ENCODE measurements around the gene KIF17. TPM values are rescaled to one million over a fixed set of nuclear protein-coding genes. Genes with fewer than 3 reads are reported as not detected.

KIF17 gene
- total RNA-seq, 3 donors from 2014 or later (not counting 1 experiment from before 2014, with no cell fraction given), result not detected

DNA sequence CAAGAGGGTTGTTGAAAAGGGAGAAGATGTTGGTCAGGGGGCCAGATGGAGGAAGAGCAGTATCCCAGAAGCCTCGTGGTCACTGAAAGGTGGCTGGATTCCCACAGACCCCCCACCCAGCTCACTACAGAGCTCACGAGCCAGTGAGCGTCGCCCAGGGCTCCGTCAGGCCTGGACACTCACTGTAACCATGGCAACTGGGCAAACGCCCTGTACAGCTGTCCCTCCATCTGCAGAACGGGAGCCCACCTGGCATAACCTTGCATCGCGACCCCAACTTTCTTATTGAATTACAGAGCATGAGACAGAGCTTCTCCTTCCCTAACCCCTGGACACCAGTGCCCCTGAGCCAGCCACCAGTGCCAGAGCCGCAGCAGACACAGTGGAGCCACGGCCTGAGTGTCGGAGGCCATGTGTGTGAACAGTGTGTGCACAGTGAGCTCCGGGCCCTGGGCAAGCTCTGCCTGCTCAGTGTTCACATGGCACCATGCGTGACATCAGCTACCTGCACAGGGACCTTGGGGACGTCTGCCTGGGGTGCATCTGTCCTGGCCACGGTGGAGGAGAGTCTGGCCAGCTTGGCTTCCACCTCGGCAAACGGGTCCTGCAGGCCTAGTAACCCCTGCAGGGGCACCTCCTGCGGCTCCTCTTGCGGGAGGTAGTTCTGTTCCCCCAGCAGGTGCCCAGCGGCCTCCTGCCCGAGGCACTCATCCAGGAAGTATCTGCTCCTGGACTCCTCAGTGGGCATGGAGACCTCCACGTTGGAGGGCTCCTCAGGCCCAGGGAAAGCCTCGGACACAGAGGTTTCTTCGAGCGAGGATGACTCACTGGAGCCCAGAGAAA is 30.7 kb downstream of the KIF17 start:
- Mint-ChIP-seq H3K36me3 (no peaks in the 10 kb centered on the region), H3K27me3 (ENCODE audit: low read depth in 2 of 2) (no peaks in the 10 kb centered on the region), H3K9me3 (no peaks in the 10 kb centered on the region), H3K4me1 (no peaks in the 10 kb centered on the region), H3K27ac (no peak overlapping the region), H3K4me3 (no peak overlapping the region)
- DNase-seq, result no peak
- Histone ChIP-seq H3K4me1 (ENCODE audit: control insufficient read depth, insufficient read depth, low read length) (peaks cover 9% of the 10 kb centered on the region), H3K27me3 (ENCODE audit: control insufficient read depth, insufficient read depth, low read length) (no peaks in the 10 kb centered on the region), H3K4me3 (ENCODE audit: low read length) (no peak overlapping the region), H3K27ac (ENCODE audit: low read length) (no peak overlapping the region), H3K36me3 (ENCODE audit: control insufficient read depth, insufficient read depth, low read length) (no peaks in the 10 kb centered on the region), H3K9me3 (ENCODE audit: control insufficient read depth, insufficient read depth, low read length) (no peaks in the 10 kb centered on the region)
- intact Hi-C loops (cut with micrococcal nuclease), result no loop called here
- TF ChIP-seq, protein P1, sequence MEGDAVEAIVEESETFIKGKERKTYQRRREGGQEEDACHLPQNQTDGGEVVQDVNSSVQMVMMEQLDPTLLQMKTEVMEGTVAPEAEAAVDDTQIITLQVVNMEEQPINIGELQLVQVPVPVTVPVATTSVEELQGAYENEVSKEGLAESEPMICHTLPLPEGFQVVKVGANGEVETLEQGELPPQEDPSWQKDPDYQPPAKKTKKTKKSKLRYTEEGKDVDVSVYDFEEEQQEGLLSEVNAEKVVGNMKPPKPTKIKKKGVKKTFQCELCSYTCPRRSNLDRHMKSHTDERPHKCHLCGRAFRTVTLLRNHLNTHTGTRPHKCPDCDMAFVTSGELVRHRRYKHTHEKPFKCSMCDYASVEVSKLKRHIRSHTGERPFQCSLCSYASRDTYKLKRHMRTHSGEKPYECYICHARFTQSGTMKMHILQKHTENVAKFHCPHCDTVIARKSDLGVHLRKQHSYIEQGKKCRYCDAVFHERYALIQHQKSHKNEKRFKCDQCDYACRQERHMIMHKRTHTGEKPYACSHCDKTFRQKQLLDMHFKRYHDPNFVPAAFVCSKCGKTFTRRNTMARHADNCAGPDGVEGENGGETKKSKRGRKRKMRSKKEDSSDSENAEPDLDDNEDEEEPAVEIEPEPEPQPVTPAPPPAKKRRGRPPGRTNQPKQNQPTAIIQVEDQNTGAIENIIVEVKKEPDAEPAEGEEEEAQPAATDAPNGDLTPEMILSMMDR (IDR thresholded peaks at IDR 0.05), result no peak
- no peak for ATAC-seq
- WGBS (ENCODE audit: insufficient coverage), result 86% methylated on average over 26 of the region's 26 CpGs

DNA sequence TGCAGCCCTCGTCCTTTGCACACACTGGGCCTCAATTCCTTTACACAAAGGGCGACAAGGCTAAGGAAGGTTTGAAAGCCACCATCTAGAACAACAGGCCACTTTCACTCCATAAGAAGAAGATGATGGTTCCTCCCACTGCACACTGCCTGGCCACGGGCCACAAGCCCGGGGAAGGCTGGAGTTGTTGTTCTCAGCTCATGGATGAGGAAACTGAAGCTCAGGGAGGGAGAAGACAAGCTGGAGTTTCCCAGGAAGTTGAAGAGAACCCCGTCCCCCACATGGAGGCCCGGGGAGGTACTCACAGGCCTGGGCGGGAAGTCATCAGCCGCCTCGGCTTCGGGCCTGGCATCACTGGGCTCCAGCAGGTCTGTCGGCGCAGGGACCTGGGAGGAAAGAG is 32.1 kb downstream of the KIF17 start:
- no peaks in the 10 kb centered on the region for H3K36me3 Mint-ChIP-seq
- H3K9me3 Mint-ChIP-seq, result no peaks in the 10 kb centered on the region
- H3K4me1 Mint-ChIP-seq, result no peaks in the 10 kb centered on the region
- no peaks in the 10 kb centered on the region for H3K27me3 Mint-ChIP-seq (ENCODE audit: low read depth in 2 of 2)
- peaks cover 9% of the 10 kb centered on the region for H3K4me1 ChIP-seq (ENCODE audit: control insufficient read depth, insufficient read depth, low read length)
- intact Hi-C loops (cut with micrococcal nuclease), result no loop called here
- ATAC-seq, result no peak
- TF ChIP-seq, protein P1 (IDR thresholded peaks at IDR 0.05), result no peak
- H3K27me3 ChIP-seq (ENCODE audit: control insufficient read depth, insufficient read depth, low read length), result no peaks in the 10 kb centered on the region
- H3K27ac ChIP-seq (ENCODE audit: low read length), result no peak overlapping the region
- no peak overlapping the region for H3K4me3 ChIP-seq (ENCODE audit: low read length)
- no peaks in the 10 kb centered on the region for H3K9me3 ChIP-seq (ENCODE audit: control insufficient read depth, insufficient read depth, low read length)
- H3K4me3 Mint-ChIP-seq, result no peak overlapping the region
- no peaks in the 10 kb centered on the region for H3K36me3 ChIP-seq (ENCODE audit: control insufficient read depth, insufficient read depth, low read length)
- no peak for DNase-seq
- WGBS (ENCODE audit: insufficient coverage), result 90% methylated on average over 10 of the region's 12 CpGs
- no peak overlapping the region for H3K27ac Mint-ChIP-seq

- Mint-ChIP-seq H3K4me3 (no peak overlapping the region), H3K36me3 (no peaks in the 10 kb centered on the region), H3K4me1 (no peaks in the 10 kb centered on the region), H3K27me3 (ENCODE audit: low read depth in 2 of 2) (no peaks in the 10 kb centered on the region), H3K9me3 (no peaks in the 10 kb centered on the region), H3K27ac (no peak overlapping the region)
- ATAC-seq (no peak), DNase-seq (no peak)
- no peaks in the 10 kb centered on the region for H3K9me3 ChIP-seq (ENCODE audit: control insufficient read depth, insufficient read depth, low read length)
- H3K27me3 ChIP-seq (ENCODE audit: control insufficient read depth, insufficient read depth, low read length), result no peaks in the 10 kb centered on the region
- intact Hi-C loops (cut with micrococcal nuclease), result no loop called here
- no peaks in the 10 kb centered on the region for H3K36me3 ChIP-seq (ENCODE audit: control insufficient read depth, insufficient read depth, low read length)
- H3K27ac ChIP-seq (ENCODE audit: low read length), result no peak overlapping the region
- no peak overlapping the region for H3K4me3 ChIP-seq (ENCODE audit: low read length)
- H3K4me1 ChIP-seq (ENCODE audit: control insufficient read depth, insufficient read depth, low read length), result peaks cover 9% of the 10 kb centered on the region
- TF ChIP-seq, protein P1 (IDR thresholded peaks at IDR 0.05), result no peak
- WGBS (ENCODE audit: insufficient coverage), result 91% methylated on average over 19 of the region's 21 CpGs
Observed at GRCh38 chr1:20685099-20685662, 32.6 kb downstream of the KIF17 start.

Measured in natural killer cell (primary cell).